WTC11 (cell line): Measurements from ENCODE around the gene SLC38A1. TPM values are rescaled to one million over a fixed set of nuclear protein-coding genes. Genes with fewer than 3 reads are reported as not detected.

ENCODE experiments used
- ATAC-seq: fragments of 200-7000 bp; cut with Tn5 transposase; 2 replicates; pipeline ENCODE4 v1.10.0; 2021; ENCODE audit warnings: mild to moderate bottlenecking, moderate library complexity
- CTCF ChIA-PET: fragments of 300-600 bp; sonication (Branson Sonifier 250); formaldehyde crosslinking; loops from one replicate; lab custom pipeline; 2021; ENCODE audit warnings: antibody characterized with exemption; lab: Charles Lee
- POLR2A ChIA-PET: fragments of 350-600 bp; sonication (Branson Sonifier 250); formaldehyde crosslinking; loops from one replicate; lab custom pipeline; 2021; ENCODE audit warnings: antibody characterized with exemption; lab: Charles Lee
- DNase-seq: peaks from one replicate; pipeline ENCODE4 v3.0.0; 2021; ENCODE audit warnings: low spot score
- H3K27ac Mint-ChIP-seq: 2 replicates; pipeline ENCODE4 v1.8.0; 2021; ENCODE audit warnings: mixed read lengths
- H3K27me3 Mint-ChIP-seq: 2 replicates; pipeline ENCODE4 v1.8.0; 2021; ENCODE audit warnings: low read depth, mild to moderate bottlenecking, moderate library complexity, mixed read lengths
- H3K36me3 Mint-ChIP-seq: 2 replicates; pipeline ENCODE4 v1.8.0; 2021; ENCODE audit warnings: mixed read lengths
- H3K4me1 Mint-ChIP-seq: 2 replicates; pipeline ENCODE4 v1.8.0; 2022; ENCODE audit warnings: mixed read lengths
- H3K4me3 Mint-ChIP-seq: 2 replicates; pipeline ENCODE4 v1.8.0; 2021; ENCODE audit warnings: mild to moderate bottlenecking, moderate library complexity, mixed read lengths
- H3K9me3 Mint-ChIP-seq: 2 replicates; pipeline ENCODE4 v1.8.0; 2021; ENCODE audit warnings: mixed read lengths
- AFF4 ChIP-seq: sonication (generic); formaldehyde crosslinking; IDR thresholded peaks from 2 replicates; pipeline ENCODE4 v1.8.1; 2023; ENCODE audit warnings: mild to moderate bottlenecking, missing genetic modification reagents, borderline replicate concordance
- CBFB ChIP-seq: sonication (generic); formaldehyde crosslinking; IDR thresholded peaks from 2 replicates; pipeline ENCODE4 v1.8.1; 2022; ENCODE audit warnings: mild to moderate bottlenecking, low read depth, missing genetic modification reagents
- E2F4 ChIP-seq: sonication (generic); formaldehyde crosslinking; IDR thresholded peaks from 2 replicates; pipeline ENCODE4 v1.8.1; 2022; ENCODE audit warnings: low read depth, mild to moderate bottlenecking, moderate library complexity, missing genetic modification reagents, borderline replicate concordance
- IRF1 ChIP-seq: sonication (generic); formaldehyde crosslinking; IDR thresholded peaks from 2 replicates; pipeline ENCODE4 v1.8.0; 2023; ENCODE audit warnings: missing genetic modification reagents
- JAZF1 ChIP-seq: fragments of 250-450 bp; sonication (Bioruptor Pico); IDR thresholded peaks from 2 replicates; pipeline ENCODE4 v1.9.0; 2021; ENCODE audit warnings: moderate library complexity, mild to moderate bottlenecking, inconsistent platforms
- JUN ChIP-seq: sonication (generic); formaldehyde crosslinking; IDR thresholded peaks from 2 replicates; pipeline ENCODE4 v1.8.0; 2023; ENCODE audit warnings: mild to moderate bottlenecking, missing genetic modification reagents
- MXD4 ChIP-seq: fragments of 250-450 bp; sonication (Bioruptor Pico); IDR thresholded peaks from 2 replicates; pipeline ENCODE4 v1.8.0; 2021; ENCODE audit warnings: mild to moderate bottlenecking, moderate library complexity, borderline replicate concordance
- NFE2L1 ChIP-seq: sonication (generic); formaldehyde crosslinking; IDR thresholded peaks from 2 replicates; pipeline ENCODE4 v1.8.1; 2023; ENCODE audit warnings: missing genetic modification reagents
- NFYB ChIP-seq: sonication (generic); formaldehyde crosslinking; conservative IDR thresholded peaks from 2 replicates; pipeline ENCODE4 v1.8.0; 2022; ENCODE audit warnings: low read depth, missing genetic modification reagents
- NR1H2 ChIP-seq: sonication (generic); formaldehyde crosslinking; IDR thresholded peaks from 2 replicates; pipeline ENCODE4 v1.9.0; 2021; ENCODE audit warnings: mild to moderate bottlenecking, moderate library complexity, missing genetic modification reagents
- PRDM15 ChIP-seq: sonication (generic); formaldehyde crosslinking; IDR thresholded peaks from 2 replicates; pipeline ENCODE4 v1.8.0; 2022; ENCODE audit warnings: missing genetic modification reagents
- SP1 ChIP-seq: sonication (generic); formaldehyde crosslinking; conservative IDR thresholded peaks from 2 replicates; pipeline ENCODE4 v1.8.1; 2022; ENCODE audit warnings: missing genetic modification reagents
- ZBTB43 ChIP-seq: sonication (generic); formaldehyde crosslinking; IDR thresholded peaks from 2 replicates; pipeline ENCODE4 v1.8.1; 2023; ENCODE audit warnings: mild to moderate bottlenecking, missing genetic modification reagents
- ZNF232 ChIP-seq: sonication (generic); formaldehyde crosslinking; IDR thresholded peaks from 2 replicates; pipeline ENCODE4 v1.8.0; 2022; ENCODE audit warnings: mild to moderate bottlenecking, missing genetic modification reagents
- ZNF317 ChIP-seq: sonication (generic); formaldehyde crosslinking; IDR thresholded peaks from 2 replicates; pipeline ENCODE4 v1.8.1; 2023; ENCODE audit warnings: low read depth, mild to moderate bottlenecking, moderate library complexity, missing genetic modification reagents, borderline replicate concordance
- ZNF396 ChIP-seq: fragments of 250-450 bp; sonication (Bioruptor Pico); IDR thresholded peaks from 2 replicates; pipeline ENCODE4 v1.8.0; 2021; ENCODE audit warnings: mild to moderate bottlenecking, moderate library complexity, borderline replicate concordance
- ZNF416 ChIP-seq: fragments of 250-450 bp; sonication (Bioruptor Pico); IDR thresholded peaks from 2 replicates; pipeline ENCODE4 v1.9.0; 2021; ENCODE audit warnings: mild to moderate bottlenecking, inconsistent platforms
- total RNA-seq: library from RNA; stranded (reverse); gene quantifications from 3 replicates; pipeline ENCODE4 v1.2.3, GENCODE V29; 2021

SLC38A1 gene
- total RNA-seq, 1 experiment from 2014 or later = 179 TPM

- no peak for ATAC-seq
- TF ChIP-seq ZNF232 = no peak
- TF ChIP-seq E2F4 (CRISPR knock-in tag) = no peak
- TF ChIP-seq ZNF317 = no peak
- TF ChIP-seq SP1 (CRISPR knock-in tag) = no peak
- no peak for TF ChIP-seq NR1H2 (CRISPR knock-in tag)
- TF ChIP-seq JUN (CRISPR knock-in tag) = no peak
- TF ChIP-seq ZNF416 (CRISPR knock-in tag) = no peak
- TF ChIP-seq CBFB = no peak
- no peak for TF ChIP-seq IRF1 (CRISPR knock-in tag)
- no peak for TF ChIP-seq NFYB (CRISPR knock-in tag)
- TF ChIP-seq NFE2L1 (CRISPR knock-in tag) = no peak
- TF ChIP-seq ZBTB43 = no peak
- TF ChIP-seq ZNF396 = no peak
- no peak for TF ChIP-seq PRDM15
- no peak for DNase-seq
- H3K27me3 Mint-ChIP-seq = no peaks in the 10 kb centered on the region; the same call in 1 of the 2 replicates
- H3K4me1 Mint-ChIP-seq = peaks cover 8% of the 10 kb centered on the region
- ChIA-PET CTCF (interaction anchor here (0.6 to 0.9 kb wide), 2 partner anchors 161 to 601 kb away, joined by 3 read pairs; no protein-coding TSS in a partner anchor), POLR2A (no interaction called here)
- peaks cover 9% of the 10 kb centered on the region; the same call in 1 of the 2 replicates for H3K36me3 Mint-ChIP-seq
- H3K9me3 Mint-ChIP-seq = peaks cover 12% of the 10 kb centered on the region
- no peak overlapping the region for H3K27ac Mint-ChIP-seq
- H3K4me3 Mint-ChIP-seq = no peak overlapping the region
These were observed 116.4 kb downstream of the SLC38A1 start for GRCh38 chr12:46152456-46152855.

GRCh38 chr12:46150735-46151134 lies 118.1 kb downstream of the SLC38A1 start:
- CTCF ChIA-PET = interaction anchor here (0.8 to 1.3 kb wide), 2 partner anchors 25 to 79 kb away, joined by 3 to 6 read pairs; no protein-coding TSS in a partner anchor
- H3K27ac Mint-ChIP-seq = no peak overlapping the region
- TF ChIP-seq JAZF1 (CRISPR knock-in tag) = no peak
- no peak for TF ChIP-seq MXD4 (CRISPR knock-in tag)
- no peak for TF ChIP-seq AFF4 (CRISPR knock-in tag)
- H3K36me3 Mint-ChIP-seq = no peaks in the 10 kb centered on the region
- DNase-seq (no peak), ATAC-seq (no peak)
- POLR2A ChIA-PET = interaction anchor here (0.7 kb wide), 1 partner anchor 27 kb away, joined by 3 read pairs; no protein-coding TSS in a partner anchor
- no peaks in the 10 kb centered on the region for H3K9me3 Mint-ChIP-seq
- no peak overlapping the region for H3K4me3 Mint-ChIP-seq
- H3K27me3 Mint-ChIP-seq = no peaks in the 10 kb centered on the region
- H3K4me1 Mint-ChIP-seq = peaks cover 8% of the 10 kb centered on the region
